GM23248 (cell line): ENCODE results near the gene TMEM50B. TPM values are rescaled to one million over a fixed set of nuclear protein-coding genes. Genes with fewer than 3 reads are reported as not detected.

Experiments
- DNase-seq: peaks from one replicate; pipeline ENCODE4 v3.0.0-alpha.2; 2015
- H2AFZ ChIP-seq: fragments of 200-600 bp; sonication (generic); 2 replicates; pipeline ENCODE4 v1.6.1; 2016; ENCODE audit warnings: antibody characterized with exemption
- H3F3A ChIP-seq: fragments of 200-600 bp; sonication (generic); 2 replicates; pipeline ENCODE4 v1.6.1; 2016; ENCODE audit warnings: mild to moderate bottlenecking, antibody characterized with exemption, mixed run types; ENCODE audit not compliant: insufficient read depth
- H3K27ac ChIP-seq: fragments of 200-600 bp; sonication (generic); 2 replicates; pipeline ENCODE4 v1.5.1; 2016; ENCODE audit warnings: mild to moderate bottlenecking
- H3K27me3 ChIP-seq: fragments of 200-600 bp; sonication (generic); replicated peaks from 2 replicates; pipeline ENCODE4 v1.6.1; 2016; ENCODE audit warnings: mild to moderate bottlenecking; ENCODE audit not compliant: insufficient read depth
- H3K36me3 ChIP-seq: fragments of 200-600 bp; sonication (generic); 2 replicates; pipeline ENCODE4 v1.6.1; 2016; ENCODE audit warnings: low read depth, mild to moderate bottlenecking
- H3K4me1 ChIP-seq: fragments of 200-600 bp; sonication (generic); 2 replicates; pipeline ENCODE4 v1.6.1; 2016; ENCODE audit warnings: mild to moderate bottlenecking; ENCODE audit not compliant: insufficient read depth
- H3K4me2 ChIP-seq: fragments of 200-600 bp; sonication (generic); one replicate; pipeline ENCODE4 v1.6.1; 2016; ENCODE audit warnings: mild to moderate bottlenecking; ENCODE audit not compliant: unreplicated experiment
- H3K4me3 ChIP-seq: fragments of 200-600 bp; sonication (generic); 2 replicates; pipeline ENCODE4 v1.5.1; 2016; ENCODE audit warnings: mild to moderate bottlenecking
- H3K79me2 ChIP-seq: fragments of 200-600 bp; sonication (generic); 2 replicates; pipeline ENCODE4 v1.6.1; 2016; ENCODE audit warnings: mild to moderate bottlenecking; ENCODE audit not compliant: insufficient read depth
- H3K9ac ChIP-seq: fragments of 200-600 bp; sonication (generic); 2 replicates; pipeline ENCODE4 v1.6.1; 2016; ENCODE audit warnings: mild to moderate bottlenecking
- H3K9me2 ChIP-seq: fragments of 200-600 bp; sonication (generic); 2 replicates; pipeline ENCODE4 v1.6.1; 2016; ENCODE audit warnings: mixed run types, mild to moderate bottlenecking, moderate library complexity; ENCODE audit not compliant: insufficient read depth
- H3K9me3 ChIP-seq: fragments of 200-600 bp; sonication (generic); one replicate; pipeline ENCODE4 v1.6.1; 2017; ENCODE audit warnings: low read depth
- H4K20me1 ChIP-seq: fragments of 200-600 bp; sonication (generic); 2 replicates; pipeline ENCODE4 v1.6.0; 2016; ENCODE audit not compliant: insufficient read depth
- EZH2 ChIP-seq: fragments of 200-600 bp; sonication (generic); IDR thresholded peaks from 2 replicates; pipeline ENCODE4 v1.6.1; 2018; ENCODE audit warnings: antibody characterized with exemption, mild to moderate bottlenecking; ENCODE audit not compliant: insufficient read depth, poor library complexity, severe bottlenecking
- EZH2phosphoT487 ChIP-seq: fragments of 200-600 bp; sonication (generic); IDR thresholded peaks from 2 replicates; pipeline ENCODE4 v1.6.1; 2018; ENCODE audit warnings: antibody characterized with exemption, moderate library complexity, mild to moderate bottlenecking, low read depth; ENCODE audit not compliant: insufficient read depth
- WGBS, 2 experiments: methylation state at CpG; one replicate each; pipeline ENCODE4 v1.1.6; 2015 to 2017; ENCODE audit warnings: low lambda C conversion rate in 2 of 2, low coverage in 1 of 2; ENCODE audit errors: missing lambda C conversion rate in 2 of 2; 5-methylcytosine and 5-hydroxymethylcytosine counted together
- in situ Hi-C: fragments of 300-500 bp; cut with MboI; formaldehyde crosslinking; loops from 2 replicates; pipeline ENCODE4 v1.15.0; 2020
- polyA plus RNA-seq: library from polyadenylated mRNA; unstranded; fragments of >200 nt; fragmentation: Nextera tagmentation; extraction: Ambion mirVana; gene quantifications from 2 replicates; pipeline ENCODE4 v1.2.1, GENCODE V29; 2016
- total RNA-seq: library from RNA; depleted of rRNA; stranded (reverse); fragments of >200 nt; shearing (Covaris generic); gene quantifications from 2 replicates; pipeline ENCODE4 v1.2.3, GENCODE V29; 2014

TMEM50B gene
- total and polyA plus RNA-seq, 2 experiments from 2014 or later = 35.1 to 43.9 TPM

DNA sequence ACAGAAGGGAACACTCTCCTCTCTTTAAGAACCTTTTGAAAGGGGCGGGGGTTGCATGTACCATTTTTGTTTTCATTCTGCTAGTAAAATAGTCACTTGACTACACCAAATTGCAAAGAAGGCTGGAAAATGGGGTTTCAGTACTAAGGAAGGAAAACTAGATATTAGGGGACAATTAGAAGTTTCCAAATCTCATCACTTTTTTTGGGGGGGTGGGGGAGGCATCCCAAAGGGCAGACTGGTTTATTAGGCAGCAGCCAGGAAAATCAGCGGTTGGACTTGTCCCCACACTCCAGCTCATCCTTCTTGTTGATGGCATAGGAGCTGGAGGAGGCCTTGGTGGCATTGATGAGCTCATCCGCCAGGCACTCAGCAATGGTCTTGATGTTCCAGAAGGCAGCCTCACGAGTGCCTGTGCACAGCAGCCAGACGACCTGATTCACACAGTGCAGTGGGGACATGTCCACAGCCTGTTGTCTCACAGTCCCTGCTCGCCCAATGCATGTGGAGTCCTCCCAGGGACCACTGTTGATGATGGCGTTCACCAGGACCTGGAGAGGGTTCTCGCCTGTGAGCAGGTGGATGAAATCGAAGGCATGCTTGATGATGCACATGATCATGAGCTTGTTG, 1.7 kb upstream of the TMEM50B start:
- in situ Hi-C loops = no loop called here
- no peaks in the 10 kb centered on the region for H3K27me3 ChIP-seq
- peak; percentile 16 for DNase-seq
- H3K9ac ChIP-seq = no peak overlapping the region
- no peak overlapping the region for H3K4me3 ChIP-seq
- 0 out of 2 replicates have a peak, but pooled peaks cover 4% of the 10 kb centered on the region for H3F3A ChIP-seq
- H3K4me2 ChIP-seq = peak overlapping the region; percentile 97
- H3K27ac ChIP-seq = no peak overlapping the region
- no peaks in the 10 kb centered on the region for H4K20me1 ChIP-seq
- H3K79me2 ChIP-seq = peaks cover 23% of the 10 kb centered on the region
- TF ChIP-seq EZH2phosphoT487 (no peak), EZH2 (no peak)
- no peaks in the 10 kb centered on the region for H3K9me3 ChIP-seq
- H3K9me2 ChIP-seq = no peaks in the 10 kb centered on the region
- H3K36me3 ChIP-seq = no peaks in the 10 kb centered on the region
- WGBS, 2 experiments = 78% methylated on average over 9 of the region's 9 CpGs
- no peak overlapping the region for H2AFZ ChIP-seq
- no peaks in the 10 kb centered on the region for H3K4me1 ChIP-seq

DNA sequence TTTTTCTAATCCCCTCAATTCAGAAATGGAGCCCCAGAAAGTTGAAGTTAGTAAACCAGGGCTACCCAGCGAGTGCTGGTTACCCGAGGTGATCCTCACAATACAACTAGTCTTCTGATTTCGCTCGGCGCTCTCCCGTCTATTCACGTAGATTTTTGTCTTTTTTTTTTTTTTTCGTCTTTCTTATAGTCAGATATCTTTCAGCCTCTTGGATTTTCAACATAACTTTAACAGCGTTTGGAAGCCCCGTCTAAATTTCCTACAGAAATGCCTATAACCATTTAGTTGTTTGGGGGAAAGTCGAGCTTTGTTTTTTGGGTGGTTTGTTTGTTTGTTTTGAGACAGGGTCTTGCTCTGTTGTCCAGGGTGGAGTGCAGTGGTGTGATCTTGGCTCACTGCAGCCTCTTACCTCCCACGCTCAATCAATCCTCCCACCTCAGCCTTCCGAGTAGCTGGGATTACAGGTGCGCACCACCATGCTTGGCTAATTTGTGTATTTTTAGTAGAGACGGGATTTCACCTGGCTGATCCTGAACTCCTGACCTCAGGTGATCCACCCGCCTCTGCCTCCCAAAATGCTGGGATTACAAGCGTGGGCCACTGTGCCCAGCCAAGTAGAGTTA, 818 bp upstream of the TMEM50B start:
- H3K4me3 ChIP-seq = peak overlapping the region; percentile 84
- no peak for TF ChIP-seq EZH2
- TF ChIP-seq EZH2phosphoT487 = no peak
- H3K27me3 ChIP-seq = no peaks in the 10 kb centered on the region
- H3F3A ChIP-seq = 0 out of 2 replicates have a peak, but pooled peaks cover 4% of the 10 kb centered on the region
- DNase-seq = no peak
- peak overlapping the region; percentile 95 for H2AFZ ChIP-seq
- WGBS, 2 experiments = 33 to 34% methylated on average over 17 of the region's 17 CpGs
- H3K79me2 ChIP-seq = peaks cover 32% of the 10 kb centered on the region
- H3K4me1 ChIP-seq = no peaks in the 10 kb centered on the region
- peak overlapping the region; percentile 95 for H3K9ac ChIP-seq
- in situ Hi-C loops = no loop called here
- peak overlapping the region; percentile 97 for H3K4me2 ChIP-seq
- no peaks in the 10 kb centered on the region for H3K9me2 ChIP-seq
- H3K36me3 ChIP-seq = no peaks in the 10 kb centered on the region
- no peaks in the 10 kb centered on the region for H3K9me3 ChIP-seq
- H3K27ac ChIP-seq = peak overlapping the region; percentile 95
- H4K20me1 ChIP-seq = no peaks in the 10 kb centered on the region

DNA sequence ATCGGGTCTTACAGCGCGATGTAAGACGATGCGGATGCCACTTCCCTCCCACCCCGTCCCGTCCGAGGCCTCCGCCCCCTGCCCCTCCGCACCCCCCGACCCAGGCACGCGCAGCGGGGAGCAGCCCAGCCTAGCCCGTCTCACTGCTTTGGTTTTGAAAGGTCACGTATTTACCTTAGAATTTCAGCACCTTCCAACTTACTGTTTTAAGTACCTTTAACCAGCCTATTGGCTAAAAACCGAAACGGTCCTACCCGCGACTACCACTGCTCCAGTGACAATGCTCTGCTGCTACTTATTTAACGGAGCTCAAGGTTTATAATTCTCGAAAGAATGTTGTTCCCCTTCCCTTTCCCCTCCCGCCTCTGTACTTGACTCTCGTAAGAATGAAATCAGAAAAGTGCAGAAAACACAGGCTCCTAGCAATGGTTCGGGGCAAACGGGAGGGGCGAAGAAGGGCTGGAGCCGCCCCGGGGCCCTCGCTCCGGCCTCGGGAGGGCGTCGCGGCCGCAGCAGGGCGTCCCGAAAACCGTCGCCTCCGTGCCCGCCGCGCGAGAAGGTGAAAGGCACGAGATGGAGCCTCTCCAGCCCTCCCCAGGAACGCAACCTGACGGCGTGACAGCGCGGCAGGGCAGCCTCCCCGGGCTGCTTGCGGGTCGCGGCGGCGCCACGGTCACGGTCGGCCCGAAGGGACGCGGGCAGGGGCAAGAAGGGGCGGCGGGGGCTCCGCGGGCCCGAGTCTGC, 667 bp downstream of the TMEM50B start:
- H2AFZ ChIP-seq = peak overlapping the region; percentile 82
- peaks cover 45% of the 10 kb centered on the region for H3K79me2 ChIP-seq
- H4K20me1 ChIP-seq = no peaks in the 10 kb centered on the region
- in situ Hi-C loops = no loop called here
- H3K4me2 ChIP-seq = peak overlapping the region; percentile 85
- H3K4me1 ChIP-seq = no peaks in the 10 kb centered on the region
- H3K9me3 ChIP-seq = no peaks in the 10 kb centered on the region
- peak overlapping the region; percentile 95 for H3K27ac ChIP-seq
- no peaks in the 10 kb centered on the region for H3K27me3 ChIP-seq
- peak overlapping the region; percentile 95 for H3K9ac ChIP-seq
- H3K9me2 ChIP-seq = no peaks in the 10 kb centered on the region
- H3F3A ChIP-seq = 0 out of 2 replicates have a peak, but pooled peaks cover 4% of the 10 kb centered on the region
- H3K36me3 ChIP-seq = no peaks in the 10 kb centered on the region
- H3K4me3 ChIP-seq = peak overlapping the region; percentile 90
- peak; percentile 75 for DNase-seq
- TF ChIP-seq EZH2 (no peak), EZH2phosphoT487 (no peak)
- 0% methylated on average over 46 to 53 of the region's 68 CpGs for WGBS, 2 experiments

DNA sequence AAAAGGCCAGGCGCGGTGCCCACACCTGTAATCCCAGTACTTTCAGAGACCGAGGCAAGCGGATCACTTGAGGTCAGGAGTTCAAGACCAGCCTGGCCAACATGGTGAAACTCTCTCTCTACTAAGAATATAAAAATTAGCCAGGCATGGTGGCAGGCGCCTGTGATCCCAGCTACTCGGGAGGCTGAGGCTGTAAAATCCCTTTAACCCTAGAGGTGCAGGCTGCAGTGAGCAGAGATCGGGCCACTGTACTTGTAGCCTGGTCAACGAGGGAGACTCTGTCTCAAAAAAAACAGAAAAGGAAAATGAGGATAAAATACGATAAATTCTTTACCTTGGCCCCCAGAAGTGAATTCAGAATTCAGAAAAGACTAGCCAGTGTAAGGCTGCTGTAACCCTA, 1.6 kb downstream of the TMEM50B start:
- Histone ChIP-seq H2AFZ (peak overlapping the region; percentile 82), H3K9me3 (no peaks in the 10 kb centered on the region), H3K9ac (peak overlapping the region; percentile 95), H4K20me1 (no peaks in the 10 kb centered on the region), H3K4me2 (peak overlapping the region; percentile 85), H3K27me3 (no peaks in the 10 kb centered on the region), H3K4me3 (peak overlapping the region; percentile 90), H3K4me1 (no peaks in the 10 kb centered on the region), H3K79me2 (peaks cover 54% of the 10 kb centered on the region), H3K27ac (peak overlapping the region; percentile 95), H3K36me3 (no peaks in the 10 kb centered on the region), H3K9me2 (no peaks in the 10 kb centered on the region), H3F3A (0 out of 2 replicates have a peak, but pooled peaks cover 4% of the 10 kb centered on the region)
- TF ChIP-seq EZH2 (no peak), EZH2phosphoT487 (no peak)
- no peak for DNase-seq
- 51 to 57% methylated on average over 9 of the region's 9 CpGs for WGBS, 2 experiments
- in situ Hi-C loops = no loop called here
